OCI-LY1 (cell line): ENCODE results near the gene HRAS.

Experiments used
- EZH2 ChIP-seq: fragments of 200-600 bp; sonication (generic), shearing (Covaris generic); IDR thresholded peaks from 2 replicates; pipeline ENCODE4 v1.8.0; 2017; ENCODE audit warnings: borderline replicate concordance, mixed run types, mild to moderate bottlenecking, antibody characterized with exemption, low read length, moderate library complexity, mixed read lengths
- TF ChIP-seq, protein P1 (sequence below): fragments of 200-600 bp; sonication (generic), shearing (Covaris generic); IDR thresholded peaks from 2 replicates; pipeline ENCODE4 v1.5.1; 2017; ENCODE audit warnings: mild to moderate bottlenecking, antibody characterized with exemption, low read length, moderate library complexity, mixed read lengths

DNA sequence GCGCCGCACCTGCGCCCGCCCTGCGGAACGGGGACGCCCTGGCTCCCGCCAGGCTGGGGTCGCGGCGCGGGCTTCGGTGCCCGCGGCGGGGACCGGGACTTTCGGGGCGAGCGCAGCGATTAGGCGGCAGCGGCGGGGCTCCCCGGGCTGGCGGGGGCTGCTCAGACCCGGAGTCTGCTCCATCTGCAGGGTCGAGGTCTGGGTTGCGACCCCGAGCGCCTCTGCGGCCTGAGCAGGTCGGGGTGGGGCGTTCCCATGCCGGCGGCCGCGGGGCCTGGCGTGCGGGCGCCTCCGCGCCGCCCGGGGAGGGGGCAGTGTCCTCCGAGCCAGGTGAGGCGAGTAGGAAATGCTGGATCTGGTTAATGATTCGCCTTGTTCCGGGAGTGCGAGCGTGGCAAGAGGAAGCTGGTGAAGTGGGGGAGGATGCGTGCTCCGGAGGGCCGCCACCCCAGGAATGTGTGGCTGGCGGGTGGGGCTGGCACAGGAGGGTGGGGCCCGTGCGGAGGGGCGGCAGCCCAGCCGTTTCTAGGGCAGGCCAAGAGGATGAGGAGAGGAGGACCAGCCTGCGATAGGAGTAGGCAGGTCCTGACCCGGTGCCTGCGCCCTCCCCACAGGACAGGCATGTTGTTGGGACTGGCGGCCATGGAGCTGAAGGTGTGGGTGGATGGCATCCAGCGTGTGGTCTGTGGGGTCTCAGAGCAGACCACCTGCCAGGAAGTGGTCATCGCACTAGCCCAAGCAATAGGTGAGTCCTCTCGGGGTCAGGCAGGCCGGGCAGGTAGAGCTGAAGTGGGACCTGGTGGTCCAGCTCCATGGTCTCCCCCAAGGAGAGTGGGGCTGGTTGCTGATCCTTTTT is 26.0 kb upstream of the HRAS start:
- TF ChIP-seq, protein P1, sequence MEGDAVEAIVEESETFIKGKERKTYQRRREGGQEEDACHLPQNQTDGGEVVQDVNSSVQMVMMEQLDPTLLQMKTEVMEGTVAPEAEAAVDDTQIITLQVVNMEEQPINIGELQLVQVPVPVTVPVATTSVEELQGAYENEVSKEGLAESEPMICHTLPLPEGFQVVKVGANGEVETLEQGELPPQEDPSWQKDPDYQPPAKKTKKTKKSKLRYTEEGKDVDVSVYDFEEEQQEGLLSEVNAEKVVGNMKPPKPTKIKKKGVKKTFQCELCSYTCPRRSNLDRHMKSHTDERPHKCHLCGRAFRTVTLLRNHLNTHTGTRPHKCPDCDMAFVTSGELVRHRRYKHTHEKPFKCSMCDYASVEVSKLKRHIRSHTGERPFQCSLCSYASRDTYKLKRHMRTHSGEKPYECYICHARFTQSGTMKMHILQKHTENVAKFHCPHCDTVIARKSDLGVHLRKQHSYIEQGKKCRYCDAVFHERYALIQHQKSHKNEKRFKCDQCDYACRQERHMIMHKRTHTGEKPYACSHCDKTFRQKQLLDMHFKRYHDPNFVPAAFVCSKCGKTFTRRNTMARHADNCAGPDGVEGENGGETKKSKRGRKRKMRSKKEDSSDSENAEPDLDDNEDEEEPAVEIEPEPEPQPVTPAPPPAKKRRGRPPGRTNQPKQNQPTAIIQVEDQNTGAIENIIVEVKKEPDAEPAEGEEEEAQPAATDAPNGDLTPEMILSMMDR = no peak
- TF ChIP-seq EZH2 = no peak
